Myometrial cell (primary cell): ENCODE results near the gene PRMT7. TPM values are rescaled to one million over a fixed set of nuclear protein-coding genes. Genes with fewer than 3 reads are reported as not detected.

Source experiments
- total RNA-seq: library from RNA; depleted of rRNA; stranded (reverse); fragments of >200 nt; gene quantifications from 2 replicates; pipeline ENCODE4 v1.2.3, GENCODE V29; 2015

Gene PRMT7, protein sequence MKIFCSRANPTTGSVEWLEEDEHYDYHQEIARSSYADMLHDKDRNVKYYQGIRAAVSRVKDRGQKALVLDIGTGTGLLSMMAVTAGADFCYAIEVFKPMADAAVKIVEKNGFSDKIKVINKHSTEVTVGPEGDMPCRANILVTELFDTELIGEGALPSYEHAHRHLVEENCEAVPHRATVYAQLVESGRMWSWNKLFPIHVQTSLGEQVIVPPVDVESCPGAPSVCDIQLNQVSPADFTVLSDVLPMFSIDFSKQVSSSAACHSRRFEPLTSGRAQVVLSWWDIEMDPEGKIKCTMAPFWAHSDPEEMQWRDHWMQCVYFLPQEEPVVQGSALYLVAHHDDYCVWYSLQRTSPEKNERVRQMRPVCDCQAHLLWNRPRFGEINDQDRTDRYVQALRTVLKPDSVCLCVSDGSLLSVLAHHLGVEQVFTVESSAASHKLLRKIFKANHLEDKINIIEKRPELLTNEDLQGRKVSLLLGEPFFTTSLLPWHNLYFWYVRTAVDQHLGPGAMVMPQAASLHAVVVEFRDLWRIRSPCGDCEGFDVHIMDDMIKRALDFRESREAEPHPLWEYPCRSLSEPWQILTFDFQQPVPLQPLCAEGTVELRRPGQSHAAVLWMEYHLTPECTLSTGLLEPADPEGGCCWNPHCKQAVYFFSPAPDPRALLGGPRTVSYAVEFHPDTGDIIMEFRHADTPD
- total RNA-seq: 79.0 and 87.9 TPM in 2 replicates

GRCh38 chr16:68310774-68311511 lies at the start of gene PRMT7, which contains the start of gene SLC7A6OS:
TSS of gene PRMT7 (plus strand) at chr16:68311019. CDS start at chr16:68315980, 4,961 bp downstream.
TSS of gene SLC7A6OS (minus strand) at chr16:68310946. CDS start at chr16:68310926, 20 bp downstream.

GRCh38 chr16:68264128-68265077 lies 46.4 kb upstream of the PRMT7 start, which contains the start of gene SLC7A6:
TSS of gene SLC7A6 (plus strand) at chr16:68264526. CDS start at chr16:68274727, 10,201 bp downstream.

Other genes starting within 250 kb of the PRMT7 start
- gene NFATC3, start 225.6 kb upstream of the PRMT7 start, total RNA-seq: 9.7 and 9.8 TPM in 2 replicates
- gene ESRP2, start 74.9 kb upstream of the PRMT7 start, total RNA-seq: under 0.01 and 0.53 TPM in 2 replicates
- gene PLA2G15, start 65.6 kb upstream of the PRMT7 start, total RNA-seq: 34.6 and 41.8 TPM in 2 replicates
- 17.4 and 21.9 TPM in 2 replicates for gene SLC7A6, start 46.5 kb upstream of the PRMT7 start, total RNA-seq
- 9.8 and 11.5 TPM in 2 replicates for gene SLC7A6OS, start 73 bp upstream of the PRMT7 start, total RNA-seq
- 0.18 and 0.58 TPM in 2 replicates for gene SMPD3, start 137.5 kb downstream of the PRMT7 start, total RNA-seq
- 14.1 and 18.8 TPM in 2 replicates for gene ZFP90, start 228.3 kb downstream of the PRMT7 start, total RNA-seq